Astrocyte (in vitro differentiated cells and primary cell): Measurements from ENCODE around the gene PPM1H. TPM values are rescaled to one million over a fixed set of nuclear protein-coding genes. Genes with fewer than 3 reads are reported as not detected.

Experiments used
- DNase-seq: peaks from one replicate; pipeline ENCODE4 v3.0.0-alpha.2; 2010; ENCODE audit warnings: low read depth
- FAIRE-seq: peaks from 2 replicates; lab custom pipeline; 2011; peaks lifted over from hg19 to GRCh38; lab: Jason Lieb, UNC
- H2AFZ ChIP-seq: 2 replicates; pipeline ENCODE4 v1.6.0; 2012; ENCODE audit warnings: low read depth, low read length, inconsistent platforms
- H3K27ac ChIP-seq: 2 replicates; pipeline ENCODE4 v1.5.1; 2011; ENCODE audit warnings: low read depth, low read length, inconsistent platforms
- H3K27me3 ChIP-seq: 2 replicates; pipeline ENCODE4 v1.6.0; 2011; ENCODE audit warnings: low read length, inconsistent platforms; ENCODE audit not compliant: insufficient read depth
- H3K36me3 ChIP-seq: 2 replicates; pipeline ENCODE4 v1.5.1; 2011; ENCODE audit warnings: low read length, inconsistent platforms; ENCODE audit not compliant: insufficient read depth
- H3K4me1 ChIP-seq: 2 replicates; pipeline ENCODE4 v1.5.1; 2011; ENCODE audit warnings: low read length, inconsistent platforms; ENCODE audit not compliant: insufficient read depth
- H3K4me2 ChIP-seq: 2 replicates; pipeline ENCODE4 v1.6.0; 2012; ENCODE audit warnings: low read length, inconsistent platforms
- H3K4me3 ChIP-seq: 2 replicates; pipeline ENCODE4 v1.5.1; 2011; ENCODE audit warnings: low read depth, mild to moderate bottlenecking, low read length, inconsistent platforms; ENCODE audit not compliant: insufficient read depth
- H3K79me2 ChIP-seq: 2 replicates; pipeline ENCODE4 v1.6.0; 2012; ENCODE audit warnings: mild to moderate bottlenecking, low read length, inconsistent platforms; ENCODE audit not compliant: insufficient read depth
- H3K9ac ChIP-seq: 2 replicates; pipeline ENCODE4 v1.6.0; 2012; ENCODE audit warnings: mild to moderate bottlenecking, low read length, inconsistent platforms
- H3K9me3 ChIP-seq: 2 replicates; pipeline ENCODE4 v1.5.1; 2012; ENCODE audit warnings: low read depth, mild to moderate bottlenecking, low read length, inconsistent platforms; ENCODE audit not compliant: insufficient read depth
- H4K20me1 ChIP-seq: 2 replicates; pipeline ENCODE4 v1.6.0; 2012; ENCODE audit warnings: low read length, inconsistent platforms; ENCODE audit not compliant: insufficient read depth
- H3K27ac Mint-ChIP-seq: one replicate; pipeline ENCODE4 v1.8.0; 2021; ENCODE audit warnings: mild to moderate bottlenecking, mixed read lengths; ENCODE audit not compliant: unreplicated experiment
- H3K27me3 Mint-ChIP-seq: one replicate; pipeline ENCODE4 v1.8.0; 2021; ENCODE audit warnings: low read depth, mixed read lengths; ENCODE audit not compliant: unreplicated experiment
- H3K36me3 Mint-ChIP-seq: one replicate; pipeline ENCODE4 v1.8.0; 2021; ENCODE audit warnings: low read depth, mixed read lengths; ENCODE audit not compliant: unreplicated experiment
- H3K4me1 Mint-ChIP-seq: one replicate; pipeline ENCODE4 v1.8.0; 2021; ENCODE audit warnings: low read depth, mixed read lengths; ENCODE audit not compliant: unreplicated experiment
- H3K4me3 Mint-ChIP-seq: one replicate; pipeline ENCODE4 v1.8.0; 2021; ENCODE audit warnings: mild to moderate bottlenecking, moderate library complexity, mixed read lengths; ENCODE audit not compliant: unreplicated experiment
- H3K9me3 Mint-ChIP-seq: one replicate; pipeline ENCODE4 v1.8.0; 2021; ENCODE audit warnings: mild to moderate bottlenecking, mixed read lengths; ENCODE audit not compliant: unreplicated experiment
- CTCF ChIP-seq: IDR thresholded peaks from 2 replicates; pipeline ENCODE4 v1.5.1; 2011; ENCODE audit warnings: low read depth, mild to moderate bottlenecking, inconsistent platforms, low read length, moderate library complexity; ENCODE audit not compliant: insufficient read depth
- EZH2 ChIP-seq: IDR thresholded peaks from 2 replicates; pipeline ENCODE4 v1.6.1; 2012; ENCODE audit warnings: mild to moderate bottlenecking, low read length, inconsistent platforms; ENCODE audit not compliant: insufficient read depth
- total RNA-seq: library from RNA; stranded (reverse); gene quantifications from 2 replicates; pipeline ENCODE4 v1.2.1, GENCODE V29; 2021

The PPM1H gene
- total RNA-seq, 1 donor from 2014 or later: 7.8 TPM

- Mint-ChIP-seq H3K4me1 (peaks cover 2% of the 10 kb centered on the region), H3K27ac (no peak overlapping the region), H3K9me3 (peaks cover 2% of the 10 kb centered on the region), H3K27me3 (no peaks in the 10 kb centered on the region), H3K4me3 (no peak overlapping the region), H3K36me3 (peaks cover 9% of the 10 kb centered on the region)
- no peak for FAIRE-seq
- no peak overlapping the region for H3K9ac ChIP-seq
- H3K27ac ChIP-seq: no peak overlapping the region
- H3K4me3 ChIP-seq: no peak overlapping the region
- H3K4me1 ChIP-seq: peaks cover 27% of the 10 kb centered on the region
- H3K9me3 ChIP-seq: no peaks in the 10 kb centered on the region
- H4K20me1 ChIP-seq: no peaks in the 10 kb centered on the region
- no peaks in the 10 kb centered on the region for H3K27me3 ChIP-seq
- no peaks in the 10 kb centered on the region for H3K36me3 ChIP-seq
- H3K79me2 ChIP-seq: no peaks in the 10 kb centered on the region
- H3K4me2 ChIP-seq: no peak overlapping the region
- no peak for DNase-seq
- H2AFZ ChIP-seq: no peak overlapping the region
- TF ChIP-seq CTCF: no peak
- no peak for TF ChIP-seq EZH2
These were observed 220.7 kb downstream of the PPM1H start for GRCh38 chr12:62714181-62714773.

GRCh38 chr12:62713723-62714122, 221.2 kb downstream of the PPM1H start:
- Mint-ChIP-seq H3K4me1 (peaks cover 2% of the 10 kb centered on the region), H3K9me3 (peaks cover 2% of the 10 kb centered on the region)
- no peak for FAIRE-seq

More at GRCh38 chr12:62713723-62714122, 221.2 kb downstream of the PPM1H start:
- H3K9me3 ChIP-seq: no peaks in the 10 kb centered on the region
- Mint-ChIP-seq H3K36me3 (peaks cover 9% of the 10 kb centered on the region), H3K4me3 (no peak overlapping the region), H3K27ac (no peak overlapping the region), H3K27me3 (no peaks in the 10 kb centered on the region)
- no peak overlapping the region for H3K4me2 ChIP-seq
- H4K20me1 ChIP-seq: no peaks in the 10 kb centered on the region
- H3K27ac ChIP-seq: no peak overlapping the region
- H3K9ac ChIP-seq: no peak overlapping the region
- no peak overlapping the region for H3K4me3 ChIP-seq
- H3K79me2 ChIP-seq: no peaks in the 10 kb centered on the region
- H3K27me3 ChIP-seq: no peaks in the 10 kb centered on the region
- no peak for DNase-seq
- no peak overlapping the region for H2AFZ ChIP-seq
- peaks cover 27% of the 10 kb centered on the region for H3K4me1 ChIP-seq
- H3K36me3 ChIP-seq: no peaks in the 10 kb centered on the region
- TF ChIP-seq CTCF (no peak), EZH2 (no peak)
